ENCODE data around the gene ALKBH8. TPM values are rescaled to one million over a fixed set of nuclear protein-coding genes. Genes with fewer than 3 reads are reported as not detected.

Gene ALKBH8
- total and polyA plus RNA-seq, 2 experiments from 2014 or later: 6.1 to 6.5 TPM

GRCh38 chr11:107457205-107457557 lies 108.4 kb downstream of the ALKBH8 start:
- TF ChIP-seq CTCF (IDR thresholded peaks at IDR 0.05; ENCODE audit: low read depth, low read length): no peak
- H3K36me3 ChIP-seq: peaks cover 3% of the 10 kb centered on the region
- DNase-seq (ENCODE audit: low read depth in 1 of 2, low spot score in 1 of 2): peak; percentile 9 to 18
- H3K27me3 ChIP-seq: no peaks in the 10 kb centered on the region
- peak overlapping the region; percentile 93 for H3K4me3 ChIP-seq
- H3K27ac ChIP-seq: peak overlapping the region; percentile 82
- no peaks in the 10 kb centered on the region for H3K9me3 ChIP-seq (ENCODE audit: low read depth)
- peaks cover 8% of the 10 kb centered on the region for H3K4me1 ChIP-seq (ENCODE audit: low read depth)

GRCh38 chr11:107453594-107454286 lies 111.8 kb downstream of the ALKBH8 start:
- Histone ChIP-seq H3K4me1 (ENCODE audit: low read depth) (peaks cover 8% of the 10 kb centered on the region), H3K27ac (no peak overlapping the region), H3K4me3 (no peak overlapping the region), H3K36me3 (peaks cover 3% of the 10 kb centered on the region), H3K27me3 (no peaks in the 10 kb centered on the region), H3K9me3 (ENCODE audit: low read depth) (no peaks in the 10 kb centered on the region)
- TF ChIP-seq CTCF (IDR thresholded peaks at IDR 0.05; ENCODE audit: low read depth, low read length): no peak
- DNase-seq (ENCODE audit: low read depth in 1 of 2, low spot score in 1 of 2): no peak

Other genes with a start within 250 kb of the ALKBH8 start
- gene CWF19L2, start 107.9 kb downstream of the ALKBH8 start, total RNA-seq: 4.8 and 9.2 TPM in 2 replicates
- gene CWF19L2, start 107.9 kb downstream of the ALKBH8 start, polyA plus RNA-seq: 4.5 and 6.4 TPM in 2 replicates
- 0.09 and 1.2 TPM in 2 replicates for gene ELMOD1, start 25.4 kb upstream of the ALKBH8 start, total RNA-seq
- 0.64 and 1.1 TPM in 2 replicates for gene ELMOD1, start 25.4 kb upstream of the ALKBH8 start, polyA plus RNA-seq
- gene SLN, start 146.3 kb upstream of the ALKBH8 start, total RNA-seq: 2.1 TPM in 1 of 2 replicates, not detected in the other
- gene SLN, start 146.3 kb upstream of the ALKBH8 start, polyA plus RNA-seq: 2.5 and 3.1 TPM in 2 replicates

All from cardiac muscle cell (in vitro differentiated cells and primary cell).